B cell (primary cell): ENCODE measurements around the gene CERS1.

Source experiments
- CTCF ChIP-seq: fragments of 200-600 bp; IDR thresholded peaks from one replicate; pipeline ENCODE4 v1.8.0; 2022; ENCODE audit warnings: antibody characterized with exemption, mild to moderate bottlenecking
- EZH2 ChIP-seq: IDR thresholded peaks from 2 replicates; pipeline ENCODE4 v1.6.1; 2012; ENCODE audit warnings: borderline replicate concordance, low read depth, mild to moderate bottlenecking, moderate library complexity, low read length; ENCODE audit not compliant: insufficient read depth, poor library complexity, severe bottlenecking

- no peak for TF ChIP-seq CTCF
- TF ChIP-seq EZH2, result no peak
Measured at GRCh38 chr19:18867199-18867598, 28.8 kb downstream of the CERS1 start.
